ENCODE data around the gene HGF.
"Not testable (repeated sequence)": the region's sequence is repeated elsewhere in the genome, so short reads cannot be mapped to it uniquely, and the experiment has no call there.

DNA sequence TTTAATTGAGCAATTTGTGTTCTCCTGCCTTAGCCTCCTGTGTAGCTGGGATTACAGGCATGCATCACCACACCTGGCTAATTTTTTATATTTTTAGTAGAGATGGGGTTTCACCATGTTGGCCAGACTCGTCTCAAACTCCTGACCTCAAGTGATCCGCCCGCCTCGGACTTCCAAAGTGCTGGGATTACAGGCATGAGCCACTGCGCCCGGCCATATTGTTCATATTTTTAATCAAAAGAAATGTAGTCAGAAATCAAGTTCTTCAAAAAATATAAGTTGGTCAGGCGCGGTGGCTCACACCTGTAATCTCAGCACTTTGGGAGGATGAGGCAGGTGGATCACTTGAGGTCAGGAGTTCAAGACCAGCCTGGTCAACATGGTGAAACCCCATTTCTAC is 47.6 kb downstream of the HGF start:
- TF ChIP-seq, protein P1, sequence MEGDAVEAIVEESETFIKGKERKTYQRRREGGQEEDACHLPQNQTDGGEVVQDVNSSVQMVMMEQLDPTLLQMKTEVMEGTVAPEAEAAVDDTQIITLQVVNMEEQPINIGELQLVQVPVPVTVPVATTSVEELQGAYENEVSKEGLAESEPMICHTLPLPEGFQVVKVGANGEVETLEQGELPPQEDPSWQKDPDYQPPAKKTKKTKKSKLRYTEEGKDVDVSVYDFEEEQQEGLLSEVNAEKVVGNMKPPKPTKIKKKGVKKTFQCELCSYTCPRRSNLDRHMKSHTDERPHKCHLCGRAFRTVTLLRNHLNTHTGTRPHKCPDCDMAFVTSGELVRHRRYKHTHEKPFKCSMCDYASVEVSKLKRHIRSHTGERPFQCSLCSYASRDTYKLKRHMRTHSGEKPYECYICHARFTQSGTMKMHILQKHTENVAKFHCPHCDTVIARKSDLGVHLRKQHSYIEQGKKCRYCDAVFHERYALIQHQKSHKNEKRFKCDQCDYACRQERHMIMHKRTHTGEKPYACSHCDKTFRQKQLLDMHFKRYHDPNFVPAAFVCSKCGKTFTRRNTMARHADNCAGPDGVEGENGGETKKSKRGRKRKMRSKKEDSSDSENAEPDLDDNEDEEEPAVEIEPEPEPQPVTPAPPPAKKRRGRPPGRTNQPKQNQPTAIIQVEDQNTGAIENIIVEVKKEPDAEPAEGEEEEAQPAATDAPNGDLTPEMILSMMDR (IDR thresholded peaks at IDR 0.05): not testable (repeated sequence)
- not testable (repeated sequence) for TF ChIP-seq POLR2A (IDR thresholded peaks at IDR 0.05)
